OCI-LY7 (cell line): Measurements from ENCODE around the gene TIMD4. TPM values are rescaled to one million over a fixed set of nuclear protein-coding genes. Genes with fewer than 3 reads are reported as not detected.

Experiments
- BruUV-seq: library from RNA; stranded (reverse); fragments of 400-500 nt; replicated peaks from 2 replicates; lab custom pipeline; 2021; lab: Mats Ljungman, UMichigan
- CTCF ChIA-PET: fragments of 300-600 bp; sonication (Branson Sonifier 250); formaldehyde crosslinking; loops from one replicate; lab custom pipeline; 2022; ENCODE audit warnings: antibody characterized with exemption; ENCODE audit not compliant: unreplicated experiment; lab: Charles Lee
- POLR2A ChIA-PET: fragments of 300-600 bp; sonication (Branson Sonifier 250); formaldehyde crosslinking; loops from one replicate; lab custom pipeline; 2022; ENCODE audit warnings: antibody characterized with exemption; lab: Charles Lee
- DNase-seq: peaks from one replicate; pipeline ENCODE4 v3.0.0-alpha.2; 2015; ENCODE audit warnings: low spot score
- H2AFZ ChIP-seq: fragments of 200-600 bp; sonication (generic), shearing (Covaris generic); 2 replicates; pipeline ENCODE4 v1.6.1; 2014; ENCODE audit warnings: mild to moderate bottlenecking, antibody characterized with exemption, low read length, moderate library complexity
- H3K27ac ChIP-seq: fragments of 200-600 bp; sonication (generic); 2 replicates; pipeline ENCODE4 v1.5.1; 2014; ENCODE audit warnings: mixed run types, low read depth, mild to moderate bottlenecking, moderate library complexity, low read length, inconsistent platforms; ENCODE audit not compliant: poor library complexity, severe bottlenecking
- H3K36me3 ChIP-seq: fragments of 200-600 bp; sonication (generic); 2 replicates; pipeline ENCODE4 v1.6.1; 2014; ENCODE audit warnings: mild to moderate bottlenecking, antibody characterized with exemption, low read length, moderate library complexity, mixed read lengths; ENCODE audit not compliant: insufficient read depth
- H3K4me1 ChIP-seq: fragments of 200-600 bp; sonication (generic); 2 replicates; pipeline ENCODE4 v1.5.1; 2014; ENCODE audit warnings: mild to moderate bottlenecking, low read length; ENCODE audit not compliant: insufficient read depth, poor library complexity, severe bottlenecking
- H3K4me2 ChIP-seq: fragments of 200-600 bp; sonication (generic); 2 replicates; pipeline ENCODE4 v1.6.1; 2014; ENCODE audit warnings: mild to moderate bottlenecking, low read length
- H3K4me3 ChIP-seq: fragments of 200-600 bp; sonication (generic); 2 replicates; pipeline ENCODE4 v1.5.1; 2014; ENCODE audit warnings: mild to moderate bottlenecking, low read depth, low read length; ENCODE audit not compliant: poor library complexity, severe bottlenecking
- H3K79me2 ChIP-seq: fragments of 200-600 bp; sonication (generic); 2 replicates; pipeline ENCODE4 v1.6.1; 2016; ENCODE audit warnings: low read depth, mild to moderate bottlenecking, low read length, moderate library complexity, mixed read lengths; ENCODE audit not compliant: insufficient read depth
- H3K9me2 ChIP-seq: fragments of 200-600 bp; sonication (generic); 2 replicates; pipeline ENCODE4 v1.6.1; 2016; ENCODE audit warnings: mild to moderate bottlenecking, low read length, mixed read lengths; ENCODE audit not compliant: insufficient read depth
- H3K9me3 ChIP-seq: fragments of 200-600 bp; sonication (generic); 2 replicates; pipeline ENCODE4 v1.6.1; 2014; ENCODE audit warnings: mild to moderate bottlenecking, mixed run types, low read length, mixed read lengths
- H4K20me1 ChIP-seq: fragments of 200-600 bp; sonication (generic); 2 replicates; pipeline ENCODE4 v1.6.1; 2014; ENCODE audit warnings: mild to moderate bottlenecking, antibody characterized with exemption, low read length, moderate library complexity, mixed read lengths; ENCODE audit not compliant: insufficient read depth
- EZH2phosphoT487 ChIP-seq: fragments of 200-600 bp; sonication (generic); IDR thresholded peaks from 2 replicates; pipeline ENCODE4 v1.6.1; 2018; ENCODE audit warnings: low read depth, borderline replicate concordance, mild to moderate bottlenecking, mixed run types, antibody characterized with exemption, low read length, moderate library complexity, mixed read lengths
- intact Hi-C: fragments of 100-400 bp; cut with micrococcal nuclease; formaldehyde crosslinking; loops from one replicate; pipeline ENCODE4 v1.10.0; 2022; ENCODE audit not compliant: unreplicated experiment
- total RNA-seq, 2 experiments: library from RNA; depleted of rRNA in 1 of 2; stranded (reverse); fragments of >200 nt in 1 of 2; shearing (Covaris generic) in 1 of 2; gene quantifications; 2 replicates each; pipeline ENCODE4 v1.2.3, GENCODE V29; 2014 to 2022
- TF ChIP-seq, protein P1 (sequence below): fragments of 200-600 bp; sonication (generic); conservative IDR thresholded peaks from 2 replicates; pipeline ENCODE4 v1.5.1; 2014; ENCODE audit warnings: mild to moderate bottlenecking, antibody characterized with exemption, low read length, moderate library complexity, mixed read lengths

Gene TIMD4
- total RNA-seq, 2 experiments from 2014 or later = 1.1 to 1.3 TPM

DNA sequence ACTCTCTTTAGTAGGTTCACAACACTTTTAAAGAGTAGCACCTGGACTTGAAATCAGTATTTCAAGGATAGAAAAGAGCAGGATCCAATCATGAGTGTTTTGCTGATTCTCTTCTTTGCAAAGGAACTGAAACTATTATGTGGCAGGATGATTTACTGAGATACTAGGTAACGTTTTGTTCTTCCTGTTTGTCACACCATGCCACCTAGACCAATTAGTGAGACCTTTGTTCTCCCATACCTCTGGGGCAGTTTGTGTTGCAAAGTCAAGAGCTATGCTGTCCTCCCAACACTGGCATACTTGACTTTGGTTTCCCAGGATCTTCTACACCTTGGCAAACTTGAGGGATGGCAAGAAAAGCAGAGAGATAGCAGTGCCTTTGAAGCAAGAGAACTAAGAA, 69.5 kb downstream of the TIMD4 start:
- TF ChIP-seq EZH2phosphoT487 = no peak
- TF ChIP-seq, protein P1, sequence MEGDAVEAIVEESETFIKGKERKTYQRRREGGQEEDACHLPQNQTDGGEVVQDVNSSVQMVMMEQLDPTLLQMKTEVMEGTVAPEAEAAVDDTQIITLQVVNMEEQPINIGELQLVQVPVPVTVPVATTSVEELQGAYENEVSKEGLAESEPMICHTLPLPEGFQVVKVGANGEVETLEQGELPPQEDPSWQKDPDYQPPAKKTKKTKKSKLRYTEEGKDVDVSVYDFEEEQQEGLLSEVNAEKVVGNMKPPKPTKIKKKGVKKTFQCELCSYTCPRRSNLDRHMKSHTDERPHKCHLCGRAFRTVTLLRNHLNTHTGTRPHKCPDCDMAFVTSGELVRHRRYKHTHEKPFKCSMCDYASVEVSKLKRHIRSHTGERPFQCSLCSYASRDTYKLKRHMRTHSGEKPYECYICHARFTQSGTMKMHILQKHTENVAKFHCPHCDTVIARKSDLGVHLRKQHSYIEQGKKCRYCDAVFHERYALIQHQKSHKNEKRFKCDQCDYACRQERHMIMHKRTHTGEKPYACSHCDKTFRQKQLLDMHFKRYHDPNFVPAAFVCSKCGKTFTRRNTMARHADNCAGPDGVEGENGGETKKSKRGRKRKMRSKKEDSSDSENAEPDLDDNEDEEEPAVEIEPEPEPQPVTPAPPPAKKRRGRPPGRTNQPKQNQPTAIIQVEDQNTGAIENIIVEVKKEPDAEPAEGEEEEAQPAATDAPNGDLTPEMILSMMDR = no peak
- no TSS peak for BruUV-seq
- Histone ChIP-seq H3K9me2 (no peaks in the 10 kb centered on the region), H3K4me2 (peak overlapping the region; percentile 50), H3K4me3 (peak overlapping the region; percentile 19), H2AFZ (peak overlapping the region; percentile 43; the same call in 1 of the 2 replicates), H4K20me1 (no peaks in the 10 kb centered on the region), H3K9me3 (no peaks in the 10 kb centered on the region; the same call in 1 of the 2 replicates), H3K36me3 (no peaks in the 10 kb centered on the region), H3K27ac (peak overlapping the region; percentile 92), H3K4me1 (peaks cover 76% of the 10 kb centered on the region), H3K79me2 (no peaks in the 10 kb centered on the region)
- intact Hi-C loops = loop anchor here (1.0 to 5.0 kb wide), 3 partner anchors 20 to 374 kb away; partner anchors contain the start of gene CYFIP2
- ChIA-PET POLR2A (interaction anchor here (0.6 to 10.8 kb wide), 22 partner anchors 8 to 249 kb away, joined by 3 to 170 read pairs (median 4); partner anchors contain the start of gene MED7), CTCF (interaction anchor here (1.0 to 1.5 kb wide), 3 partner anchors 18 to 132 kb away, joined by 3 to 7 read pairs (median 3); no protein-coding TSS in a partner anchor)
- DNase-seq = peak; percentile 86

DNA sequence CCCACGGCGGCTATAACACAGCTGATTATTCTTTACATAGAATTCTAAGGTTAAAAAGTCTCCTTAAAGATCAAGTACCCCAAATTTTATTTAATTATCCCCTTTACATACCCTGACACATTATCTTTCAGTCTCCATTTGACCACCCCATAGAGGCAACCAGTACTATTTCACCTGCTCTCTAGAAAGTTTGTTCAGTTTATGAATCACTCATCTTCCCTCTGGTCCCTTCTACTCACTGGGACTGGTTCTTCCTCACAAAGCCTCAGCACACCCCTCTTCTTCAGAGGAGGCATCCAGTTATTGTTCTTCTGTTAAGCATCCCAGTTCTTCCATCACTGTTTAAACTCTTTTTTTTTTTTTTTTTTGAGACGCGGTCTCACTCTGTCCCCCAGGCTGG, 70.2 kb downstream of the TIMD4 start:
- intact Hi-C loops = loop anchor here (1.0 to 5.0 kb wide), 5 partner anchors 20 to 374 kb away; partner anchors contain the start of gene CYFIP2
- Histone ChIP-seq H3K36me3 (no peaks in the 10 kb centered on the region), H3K9me3 (no peaks in the 10 kb centered on the region; the same call in 1 of the 2 replicates), H4K20me1 (no peaks in the 10 kb centered on the region), H3K27ac (peak overlapping the region; percentile 92), H3K4me3 (no peak overlapping the region), H3K4me2 (peak overlapping the region; percentile 50), H3K4me1 (peaks cover 83% of the 10 kb centered on the region), H3K79me2 (no peaks in the 10 kb centered on the region), H3K9me2 (no peaks in the 10 kb centered on the region), H2AFZ (peak overlapping the region; percentile 64; the same call in 1 of the 2 replicates)
- BruUV-seq = no TSS peak
- TF ChIP-seq EZH2phosphoT487 = no peak
- TF ChIP-seq, protein P1 = no peak
- ChIA-PET CTCF (interaction anchor here (1.0 kb wide), 2 partner anchors 55 to 133 kb away, joined by 3 to 7 read pairs; no protein-coding TSS in a partner anchor), POLR2A (interaction anchor here (0.6 to 10.8 kb wide), 15 partner anchors 9 to 138 kb away, joined by 3 to 170 read pairs (median 4); no protein-coding TSS in a partner anchor)
- DNase-seq = no peak

DNA sequence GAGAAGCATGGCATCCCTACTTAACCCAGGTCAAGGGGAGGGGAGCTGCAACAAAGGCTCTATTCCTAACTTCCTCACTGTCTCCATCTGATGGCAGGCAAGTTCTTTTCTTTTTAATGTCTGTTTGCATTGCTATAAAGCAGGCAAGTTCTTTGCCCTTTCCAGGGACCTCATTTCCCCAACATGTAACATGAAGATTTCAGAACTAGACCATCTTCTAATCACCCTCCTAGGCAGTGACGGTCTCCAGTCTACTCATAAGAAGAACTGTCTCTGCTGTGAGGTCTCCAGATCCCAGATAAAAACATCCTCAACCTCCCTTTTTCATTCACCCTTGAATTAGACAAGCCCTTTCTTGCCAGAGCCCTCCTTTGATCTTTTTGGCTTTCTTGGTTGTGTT, 70.8 kb downstream of the TIMD4 start:
- Histone ChIP-seq H3K9me2 (no peaks in the 10 kb centered on the region), H3K9me3 (no peaks in the 10 kb centered on the region; the same call in 1 of the 2 replicates), H3K27ac (peak overlapping the region; percentile 92), H2AFZ (peak overlapping the region; percentile 64; the same call in 1 of the 2 replicates), H3K79me2 (no peaks in the 10 kb centered on the region), H3K4me2 (peak overlapping the region; percentile 50), H4K20me1 (no peaks in the 10 kb centered on the region), H3K4me3 (no peak overlapping the region), H3K4me1 (peaks cover 88% of the 10 kb centered on the region), H3K36me3 (no peaks in the 10 kb centered on the region)
- CTCF ChIA-PET = no interaction called here
- intact Hi-C loops = loop anchor here (1.0 to 5.0 kb wide), 3 partner anchors 135 to 375 kb away; partner anchors contain the start of gene CYFIP2
- DNase-seq = peak; percentile 71
- POLR2A ChIA-PET = interaction anchor here (0.5 to 10.8 kb wide), 11 partner anchors 11 to 138 kb away, joined by 3 to 170 read pairs (median 4); no protein-coding TSS in a partner anchor
- TF ChIP-seq, protein P1 = peak; percentile 75
- no peak for TF ChIP-seq EZH2phosphoT487
- no TSS peak for BruUV-seq
